EH (cell line): ENCODE measurements around the gene SNRPA1.

Source experiments
- DNase-seq: peaks from one replicate; pipeline ENCODE4 v3.0.0-alpha.2; 2015; ENCODE audit warnings: low read depth

Gene SNRPA1

DNA sequence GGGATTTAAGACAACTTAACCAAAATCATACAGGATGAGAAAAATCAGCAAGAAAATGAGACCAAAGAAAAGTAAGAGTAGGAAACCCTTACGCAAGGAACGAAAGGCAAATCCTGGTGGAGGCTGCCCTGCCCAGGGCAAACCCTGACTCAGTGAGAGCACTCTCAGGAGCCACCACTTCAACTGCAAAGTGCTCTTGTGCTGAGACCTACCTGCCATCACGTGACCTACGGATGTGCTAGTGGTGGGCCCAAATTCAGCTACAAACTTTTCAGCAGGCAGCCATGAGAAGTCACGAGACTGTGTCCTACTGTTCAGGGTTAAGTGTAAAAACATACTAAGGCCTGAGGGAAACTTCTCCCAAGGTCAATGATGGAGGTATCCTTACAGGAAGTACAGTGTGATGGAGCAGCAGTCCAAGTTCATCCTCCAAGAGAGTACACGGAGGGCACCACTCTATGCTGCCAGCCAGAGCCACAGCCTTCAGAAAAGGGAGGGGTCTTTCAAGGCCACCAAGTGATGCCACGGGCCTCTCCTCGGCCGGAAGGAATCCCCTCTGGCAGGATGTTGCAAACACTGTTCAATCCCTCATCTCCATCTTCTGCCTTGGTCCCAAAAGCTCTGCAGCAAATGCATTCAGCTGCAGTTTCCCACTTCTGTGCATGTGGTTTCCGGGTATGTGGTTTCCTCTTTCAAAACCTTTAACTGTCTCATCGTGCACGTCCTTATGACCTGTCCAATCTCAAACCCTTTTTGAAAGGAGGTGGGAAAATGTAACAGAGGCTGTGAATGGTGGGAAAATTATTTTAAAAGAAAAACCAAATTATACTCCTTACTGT is 52.7 kb downstream of the SNRPA1 start:
- peak; percentile 72 for DNase-seq

DNA sequence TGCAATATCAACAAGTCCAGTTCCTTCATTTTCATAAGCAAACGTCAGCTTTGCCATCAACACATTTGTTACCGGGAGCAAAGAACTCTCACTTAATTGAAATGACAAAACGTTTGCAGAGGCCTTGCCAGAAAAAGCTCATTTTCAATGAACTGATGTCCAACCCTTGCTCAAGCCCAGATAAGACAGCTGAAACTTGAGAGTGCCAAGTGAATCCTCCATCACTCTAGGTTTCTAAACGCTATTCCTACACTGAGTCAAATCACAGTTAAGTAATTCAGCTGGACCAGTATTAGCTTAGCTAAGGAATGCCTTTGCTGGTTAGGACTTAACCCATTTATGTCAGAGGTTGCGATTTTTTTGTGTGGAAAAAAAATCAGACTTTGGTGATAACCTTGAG is 54.7 kb downstream of the SNRPA1 start:
- no peak for DNase-seq

DNA sequence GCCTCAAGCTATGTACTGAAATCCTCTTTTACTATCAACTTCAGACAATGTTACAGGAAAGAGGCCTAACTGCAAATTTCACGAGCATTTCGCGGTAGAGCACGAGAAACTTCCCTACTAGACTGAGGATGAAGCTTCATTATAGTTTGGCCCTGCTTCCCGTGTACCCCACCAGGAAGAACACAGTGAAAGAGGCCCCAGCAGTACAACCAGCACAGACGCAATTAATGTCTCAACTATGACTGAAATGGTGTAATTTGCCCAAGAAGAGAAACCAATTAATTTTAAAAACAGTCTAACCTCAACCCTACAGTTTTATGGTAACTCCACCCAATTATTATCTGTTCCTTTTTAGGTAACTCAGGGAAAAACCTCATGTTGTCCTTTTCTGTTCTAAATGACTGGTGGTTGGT is 55.3 kb downstream of the SNRPA1 start:
- DNase-seq = no peak

DNA sequence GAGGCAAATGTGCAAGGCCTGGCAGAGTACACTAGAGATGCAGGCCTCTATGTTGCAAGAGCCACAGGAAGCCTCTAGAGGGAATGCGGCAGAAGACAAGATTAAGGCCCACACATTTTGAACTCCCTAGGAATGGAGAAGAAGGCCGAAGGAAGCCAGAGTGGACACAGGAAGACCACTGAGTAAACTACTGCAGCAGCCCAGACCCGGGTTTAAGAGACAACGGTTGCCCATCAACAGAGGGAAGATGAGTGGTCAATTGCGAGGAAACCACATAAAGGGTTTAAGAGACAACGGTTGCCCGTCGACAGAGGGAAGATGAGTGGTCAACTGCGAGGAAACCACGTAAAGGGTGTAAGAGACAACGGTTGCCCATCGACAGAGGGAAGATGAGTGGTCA is 57.8 kb downstream of the SNRPA1 start:
- no peak for DNase-seq

DNA sequence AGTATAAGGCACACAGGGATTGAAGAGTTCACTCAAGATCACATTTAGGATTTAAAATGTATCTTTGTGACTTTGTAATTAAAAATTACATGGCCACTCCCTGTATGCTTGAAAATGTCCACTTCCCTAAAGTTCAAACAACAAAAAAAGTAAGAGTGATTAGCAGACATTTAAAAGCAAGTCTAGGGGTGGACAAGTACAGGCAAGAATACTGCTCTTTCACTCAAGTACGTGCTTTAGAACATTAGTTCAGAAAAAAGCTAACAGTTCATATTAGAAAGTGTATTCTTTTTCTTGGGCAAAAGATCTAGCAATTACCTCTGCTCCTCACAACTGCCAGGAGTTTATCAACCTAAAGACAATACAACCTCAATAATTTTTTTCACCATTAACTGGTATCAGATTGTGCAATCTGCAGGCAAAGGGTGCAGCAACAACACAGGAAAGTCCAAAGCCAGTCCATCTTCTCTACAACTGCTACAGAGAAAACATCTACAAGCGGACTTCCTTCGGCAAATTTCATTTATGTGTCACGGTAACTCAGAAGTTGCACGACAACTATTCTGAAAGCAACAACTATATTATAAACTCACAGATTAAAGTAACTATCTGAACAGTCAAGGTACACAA is 61.3 kb downstream of the SNRPA1 start:
- DNase-seq = no peak

DNA sequence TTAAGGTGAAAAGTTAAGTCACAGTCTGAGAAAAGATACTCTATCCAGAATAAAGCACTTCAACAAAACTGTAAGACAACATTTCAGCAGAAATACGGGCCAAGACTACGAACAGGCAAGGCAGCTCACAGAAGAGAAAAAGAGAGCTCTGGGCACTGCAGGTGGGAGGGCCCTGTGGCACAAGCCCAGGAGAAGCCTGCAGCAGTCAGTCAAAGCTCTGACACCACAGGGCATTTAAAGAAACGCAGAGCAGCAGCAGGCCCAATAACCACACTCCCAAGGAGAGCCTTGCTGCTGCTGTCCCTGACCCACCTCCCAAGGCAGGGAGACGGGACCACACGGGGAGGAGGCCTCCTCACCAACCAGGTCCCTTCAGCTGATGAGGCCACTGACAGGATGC is 62.4 kb downstream of the SNRPA1 start:
- no peak for DNase-seq
